H1 (cell line): ENCODE data around the gene NXPH2. TPM values are rescaled to one million over a fixed set of nuclear protein-coding genes. Genes with fewer than 3 reads are reported as not detected.

ENCODE experiments used
- CTCF ChIA-PET: fragments of 300-600 bp; sonication (Branson Sonifier 250); formaldehyde crosslinking; loops from one replicate; lab custom pipeline; 2021; ENCODE audit not compliant: partially characterized antibody; lab: Charles Lee
- POLR2A ChIA-PET: fragments of 300-600 bp; sonication (Branson Sonifier 250); formaldehyde crosslinking; loops from one replicate; lab custom pipeline; 2021; ENCODE audit warnings: inconsistent platforms; ENCODE audit not compliant: partially characterized antibody; lab: Charles Lee
- DNase-seq, 2 experiments: peaks; one replicate each; pipeline versions ENCODE4 v3.0.0 to v3.0.0-alpha.2; 2010 to 2022; ENCODE audit warnings: low spot score in 2 of 2, low read depth in 1 of 2, mixed read lengths in 1 of 2
- FAIRE-seq: peaks from 2 replicates; lab custom pipeline; 2011; peaks lifted over from hg19 to GRCh38; lab: Jason Lieb, UNC
- H2AFZ ChIP-seq: 2 replicates; pipeline ENCODE4 v1.8.1; 2012; ENCODE audit warnings: low read length, inconsistent platforms
- H2AK5ac ChIP-seq: 2 replicates; pipeline ENCODE4 v1.6.1; 2013; ENCODE audit warnings: low read depth, low read length
- H2BK120ac ChIP-seq: replicated peaks from 2 replicates; pipeline ENCODE3; 2013; ENCODE audit warnings: low read depth, low read length, inconsistent platforms
- H2BK12ac ChIP-seq: 2 replicates; pipeline ENCODE4 v1.6.1; 2013; ENCODE audit warnings: low read depth, low read length
- H2BK15ac ChIP-seq: 2 replicates; pipeline ENCODE4 v1.6.1; 2013; ENCODE audit warnings: low read length
- H2BK20ac ChIP-seq: 2 replicates; pipeline ENCODE4 v1.6.1; 2013; ENCODE audit warnings: low read length
- H2BK5ac ChIP-seq: 2 replicates; pipeline ENCODE4 v1.6.1; 2013; ENCODE audit warnings: low read depth, low read length
- H3K14ac ChIP-seq: 2 replicates; pipeline ENCODE4 v1.6.1; 2013; ENCODE audit warnings: inconsistent platforms; ENCODE audit not compliant: insufficient read length
- H3K18ac ChIP-seq: 2 replicates; pipeline ENCODE4 v1.6.1; 2013; ENCODE audit warnings: low read length; ENCODE audit errors: extremely low read depth
- H3K23ac ChIP-seq: 2 replicates; pipeline ENCODE4 v1.6.1; 2013; ENCODE audit warnings: inconsistent platforms; ENCODE audit not compliant: insufficient read length
- H3K23me2 ChIP-seq: 2 replicates; pipeline ENCODE4 v1.6.1; 2013; ENCODE audit warnings: low read depth, low read length
- H3K27ac ChIP-seq: 2 replicates; pipeline ENCODE4 v1.6.1; 2011; ENCODE audit warnings: low read depth, low read length, inconsistent platforms
- H3K27me3 ChIP-seq, 4 experiments: replicated peaks in 1 of 4; 1 replicate in 1 of 4; 2 replicates in 3 of 4; pipeline versions ENCODE4 v1.6.1 to v1.8.1; 2011 to 2013; ENCODE audit warnings: low read length in 3 of 4, mild to moderate bottlenecking in 3 of 4, inconsistent platforms in 2 of 4, mixed read lengths in 2 of 4, moderate library complexity in 1 of 4; ENCODE audit not compliant: control insufficient read depth in 3 of 4, insufficient read depth in 3 of 4; ENCODE audit errors: extremely low read depth in 1 of 4
- H3K36me3 ChIP-seq, 4 experiments: 2 replicates each; pipeline versions ENCODE4 v1.6.1 to v1.8.1; 2011 to 2013; ENCODE audit warnings: mild to moderate bottlenecking in 4 of 4, low read length in 3 of 4, moderate library complexity in 2 of 4, control low read depth in 1 of 4, inconsistent platforms in 1 of 4; ENCODE audit not compliant: insufficient read depth in 4 of 4, control insufficient read depth in 2 of 4
- H3K4ac ChIP-seq: replicated peaks from 2 replicates; pipeline ENCODE3; 2013; ENCODE audit warnings: low read length, low read depth, mixed read lengths, inconsistent platforms; ENCODE audit not compliant: insufficient read length
- H3K4me1 ChIP-seq, 4 experiments: replicated peaks in 1 of 4; 1 replicate in 1 of 4; 2 replicates in 3 of 4; pipeline versions ENCODE4 v1.6.1 to v1.8.1; 2011 to 2013; ENCODE audit warnings: low read length in 3 of 4, inconsistent platforms in 2 of 4, mixed read lengths in 1 of 4; ENCODE audit not compliant: insufficient read depth in 4 of 4, control insufficient read depth in 3 of 4
- H3K4me2 ChIP-seq, 2 experiments: 2 replicates each; pipeline versions ENCODE4 v1.6.1 to v1.8.1; 2011 to 2013; ENCODE audit warnings: low read depth in 2 of 2, low read length in 2 of 2, control low read depth in 1 of 2, inconsistent platforms in 1 of 2, mild to moderate bottlenecking in 1 of 2; ENCODE audit not compliant: insufficient read depth in 1 of 2
- H3K4me3 ChIP-seq, 4 experiments: fragments of 200-600, 300-600 bp in 1 of 4; sonication (generic), shearing (Covaris generic), sonication (Bioruptor Twin) in 1 of 4; 2 replicates each; pipeline versions ENCODE4 v1.5.1 to v1.8.1; 2011 to 2016; ENCODE audit warnings: low read length in 4 of 4, low read depth in 3 of 4, control low read depth in 2 of 4, inconsistent platforms in 2 of 4, mild to moderate bottlenecking in 2 of 4, mixed read lengths in 1 of 4, moderate library complexity in 1 of 4; ENCODE audit not compliant: insufficient read depth in 2 of 4; ENCODE audit errors: extremely low read depth in 1 of 4
- H3K56ac ChIP-seq: replicated peaks from 2 replicates; pipeline ENCODE3; 2013; ENCODE audit warnings: low read depth, mild to moderate bottlenecking, mixed read lengths, low read length, inconsistent platforms; ENCODE audit not compliant: insufficient read length
- H3K79me1 ChIP-seq: 2 replicates; pipeline ENCODE4 v1.6.1; 2013; ENCODE audit warnings: low read depth, low read length, control low read depth
- H3K79me2 ChIP-seq, 2 experiments: 2 replicates each; pipeline versions ENCODE4 v1.6.1 to v1.8.1; 2012 to 2013; ENCODE audit warnings: low read length in 2 of 2, mild to moderate bottlenecking in 2 of 2, inconsistent platforms in 1 of 2; ENCODE audit not compliant: insufficient read depth in 2 of 2, control insufficient read depth in 1 of 2
- H3K9ac ChIP-seq, 4 experiments: replicated peaks in 1 of 4; 1 replicate in 1 of 4; 2 replicates in 3 of 4; pipeline versions ENCODE4 v1.6.1 to v1.8.1; 2011 to 2013; ENCODE audit warnings: low read depth in 3 of 4, low read length in 3 of 4, control low read depth in 2 of 4, mild to moderate bottlenecking in 2 of 4, moderate library complexity in 2 of 4, inconsistent platforms in 1 of 4; ENCODE audit errors: extremely low read depth in 1 of 4
- H3K9me3 ChIP-seq, 2 experiments: 2 replicates each; pipeline versions ENCODE4 v1.6.1 to v1.8.1; 2012 to 2013; ENCODE audit warnings: mild to moderate bottlenecking in 2 of 2, moderate library complexity in 2 of 2, control low read depth in 1 of 2, inconsistent platforms in 1 of 2, low read depth in 1 of 2, low read length in 1 of 2, mixed read lengths in 1 of 2; ENCODE audit not compliant: insufficient read depth in 2 of 2
- H4K20me1 ChIP-seq, 2 experiments: replicated peaks in 1 of 2; 2 replicates each; pipeline versions ENCODE3 to v1.8.1; 2011 to 2013; ENCODE audit warnings: inconsistent platforms in 2 of 2, low read length in 2 of 2, mild to moderate bottlenecking in 1 of 2; ENCODE audit not compliant: insufficient read depth in 2 of 2, control insufficient read depth in 1 of 2
- H4K5ac ChIP-seq: 2 replicates; pipeline ENCODE4 v1.6.1; 2013; ENCODE audit warnings: low read length, low read depth, mixed read lengths, inconsistent platforms; ENCODE audit not compliant: insufficient read length
- H4K8ac ChIP-seq: 2 replicates; pipeline ENCODE4 v1.8.0; 2013; ENCODE audit warnings: mild to moderate bottlenecking, moderate library complexity, low read length, inconsistent platforms; ENCODE audit not compliant: insufficient read depth; ENCODE audit errors: extremely low read depth
- H4K91ac ChIP-seq: replicated peaks from 2 replicates; pipeline ENCODE3; 2013; ENCODE audit warnings: low read length, mixed read lengths, inconsistent platforms; ENCODE audit not compliant: insufficient read length
- CHD1 ChIP-seq: IDR thresholded peaks from 2 replicates; pipeline ENCODE4 v1.6.1; 2012; ENCODE audit warnings: low read depth, low read length, improper control_type of control experiment
- RNF2 ChIP-seq: fragments of 200-900, 300-1000 bp; sonication (generic); IDR thresholded peaks from 2 replicates; pipeline ENCODE4 v1.7.1; 2016; ENCODE audit warnings: borderline replicate concordance, low read depth, mild to moderate bottlenecking, antibody characterized with exemption, low read length; ENCODE audit not compliant: poor library complexity, severe bottlenecking; ENCODE audit errors: missing control alignments
- RXRA ChIP-seq: IDR thresholded peaks from 2 replicates; pipeline ENCODE4 v1.6.1; 2011; ENCODE audit warnings: low read depth, mild to moderate bottlenecking, low read length, moderate library complexity; ENCODE audit not compliant: insufficient read depth
- SP4 ChIP-seq: IDR thresholded peaks from 2 replicates; pipeline ENCODE4 v1.6.1; 2012; ENCODE audit warnings: low read length, inconsistent platforms
- SRF ChIP-seq: IDR thresholded peaks from 2 replicates; pipeline ENCODE4 v1.6.1; 2011; ENCODE audit warnings: mild to moderate bottlenecking, low read depth, low read length, moderate library complexity
- WGBS, 2 experiments: shearing (Covaris generic) in 1 of 2; methylation state at CpG; one replicate each; pipeline versions ENCODE4 v1.1.6 to v1.1.7; 2013 to 2015; ENCODE audit warnings: low lambda C conversion rate in 2 of 2, mixed read lengths in 2 of 2, inconsistent platforms in 1 of 2, low coverage in 1 of 2, missing lambda C conversion rate in 1 of 2; ENCODE audit not compliant: insufficient replicate concordance in 2 of 2, insufficient coverage in 1 of 2, insufficient read length in 1 of 2; ENCODE audit errors: extremely low coverage in 1 of 2, missing lambda C conversion rate in 1 of 2; 5-methylcytosine and 5-hydroxymethylcytosine counted together
- polyA plus RNA-seq, 7 experiments: library from polyadenylated mRNA; depleted of rRNA in 3 of 7; stranded (reverse) in 5 of 7; unstranded in 2 of 7; fragments of >200 nt in 5 of 7; fragments of 200-250 nt in 2 of 7; gene quantifications; 1 replicate in 5 of 7; 2 replicates in 1 of 7; 4 replicates in 1 of 7; pipeline versions ENCODE4 v1.2.1 to v1.2.3, GENCODE V29; 2011 to 2013; ENCODE audit warnings: missing spikeins in 2 of 7, mixed read lengths in 2 of 7
- total RNA-seq: library from RNA; stranded (reverse); fragmentation: NEBNext Ultra II Directional; extraction: Animal tissue kit (Norgen Biotek cat#: 25700); gene quantifications from 2 replicates; pipeline ENCODE4 v1.2.1, GENCODE V29; 2021

NXPH2 gene
- total and polyA plus RNA-seq, 2 of the 8 experiments (the other 6 are each of a cell fraction or from before 2014, with no cell fraction given), result 1.9 to 6.9 TPM

DNA sequence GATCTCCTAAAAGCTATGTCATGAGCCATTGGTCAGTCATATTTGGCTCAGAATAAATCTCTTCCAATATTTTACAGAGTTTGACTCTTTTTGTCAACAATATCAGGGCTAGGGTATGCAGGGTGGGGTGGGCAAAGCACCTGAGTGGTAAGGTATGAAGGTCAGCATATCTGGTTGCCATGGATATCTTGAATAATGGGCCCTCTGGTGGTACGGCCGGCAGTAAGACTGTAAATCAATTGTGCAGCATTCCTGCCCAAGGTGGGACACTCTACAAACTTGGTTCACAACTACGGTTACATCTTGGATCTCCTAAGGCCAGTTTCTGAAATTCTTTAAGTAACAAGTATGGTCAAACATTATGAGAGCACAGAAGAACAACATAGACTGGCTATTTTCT, 159.1 kb downstream of the NXPH2 start:
- Histone ChIP-seq H2AK5ac (no peak overlapping the region), H4K91ac (no peak overlapping the region), H3K4me1 (no peaks in the 10 kb centered on the region), H3K4me3 (no peak overlapping the region), H3K9ac (no peak overlapping the region), H4K5ac (no peak overlapping the region), H3K56ac (no peak overlapping the region), H3K79me2 (no peaks in the 10 kb centered on the region), H3K27me3 (no peaks in the 10 kb centered on the region), H3K27ac (no peak overlapping the region), H2BK20ac (no peak overlapping the region), H3K14ac (no peak overlapping the region), H3K18ac (no peak overlapping the region), H3K23me2 (no peaks in the 10 kb centered on the region), H3K9me3 (no peaks in the 10 kb centered on the region), H2AFZ (no peak overlapping the region), H4K20me1 (no peaks in the 10 kb centered on the region), H3K4ac (no peak overlapping the region), H4K8ac (no peak overlapping the region), H2BK5ac (no peak overlapping the region), H2BK15ac (no peak overlapping the region), H3K36me3 (no peaks in the 10 kb centered on the region), H2BK120ac (no peak overlapping the region), H3K79me1 (no peaks in the 10 kb centered on the region), H3K4me2 (no peak overlapping the region), H2BK12ac (no peak overlapping the region), H3K23ac (no peak overlapping the region)
- ChIA-PET CTCF (interaction anchor here (0.6 kb wide), 1 partner anchor 648 kb away, joined by 3 read pairs; no protein-coding TSS in a partner anchor), POLR2A (no interaction called here)
- no peak for TF ChIP-seq RNF2
- no peak for TF ChIP-seq CHD1
- no peak for TF ChIP-seq SP4
- TF ChIP-seq SRF, result no peak
- TF ChIP-seq RXRA, result no peak
- no peak for FAIRE-seq
- DNase-seq, result no peak
- WGBS, 2 experiments, result 89% methylated on average over 3 of the region's 3 CpGs; no CpG with 5 or more reads in 1 of the 2 experiments
